ENCODE data around the gene KCNJ5.

Gene KCNJ5

DNA sequence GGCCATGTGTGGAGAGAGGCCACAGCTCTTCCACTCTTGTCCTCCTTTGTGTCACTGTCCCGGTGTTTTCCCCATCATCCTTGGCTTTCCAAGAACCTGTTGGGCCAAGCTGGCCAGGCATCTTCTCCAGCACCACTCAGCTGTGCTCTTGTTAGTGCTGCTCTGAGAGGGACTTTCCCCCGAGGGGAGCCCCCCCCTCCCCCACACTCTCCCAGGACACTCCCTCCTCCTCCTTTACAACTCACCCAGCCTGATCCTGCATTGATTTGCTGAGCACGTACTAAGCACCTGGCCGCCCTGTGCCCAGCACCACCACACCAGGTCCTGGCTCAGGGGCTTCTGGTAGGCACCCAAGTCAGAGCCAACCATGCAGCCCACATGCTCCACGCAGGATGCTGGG, 38.3 kb downstream of the KCNJ5 start:
- CTCF ChIA-PET: interaction anchor here (1.6 kb wide), 1 partner anchor 25 kb away, joined by 3 read pairs; no protein-coding TSS in a partner anchor
- H3K9me3 Mint-ChIP-seq: no peaks in the 10 kb centered on the region
- no peaks in the 10 kb centered on the region for H3K36me3 Mint-ChIP-seq
- H3K4me1 Mint-ChIP-seq: peaks cover 13% of the 10 kb centered on the region
- no peak overlapping the region for H3K27ac Mint-ChIP-seq
- peaks cover 22% of the 10 kb centered on the region for H3K27me3 Mint-ChIP-seq
- no peak overlapping the region for H3K4me3 Mint-ChIP-seq
- DNase-seq: no peak

DNA sequence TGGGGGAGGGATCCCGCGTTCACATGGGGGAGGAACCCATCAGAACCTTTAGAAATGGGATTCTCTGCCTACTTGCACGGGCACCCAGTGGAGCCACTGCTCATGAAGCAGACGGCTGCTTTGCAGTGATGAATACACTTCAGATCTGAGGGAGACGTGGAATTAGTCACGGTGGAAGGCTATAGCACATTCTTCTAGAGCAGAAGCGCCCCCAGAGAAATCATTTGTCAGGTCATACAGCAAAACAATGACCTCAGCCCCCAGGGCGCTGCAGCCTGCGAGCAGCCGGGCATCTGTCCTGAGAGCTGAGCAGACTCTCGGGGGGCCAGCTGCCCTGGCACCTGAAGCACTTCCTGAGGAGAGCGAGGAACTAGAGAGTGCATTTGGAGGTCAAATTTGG, 38.8 kb downstream of the KCNJ5 start:
- no peaks in the 10 kb centered on the region for H3K36me3 Mint-ChIP-seq
- H3K4me3 Mint-ChIP-seq: no peak overlapping the region
- DNase-seq: no peak
- H3K9me3 Mint-ChIP-seq: no peaks in the 10 kb centered on the region
- H3K27ac Mint-ChIP-seq: no peak overlapping the region
- H3K4me1 Mint-ChIP-seq: peaks cover 13% of the 10 kb centered on the region
- H3K27me3 Mint-ChIP-seq: peaks cover 19% of the 10 kb centered on the region
- CTCF ChIA-PET: no interaction called here

DNA sequence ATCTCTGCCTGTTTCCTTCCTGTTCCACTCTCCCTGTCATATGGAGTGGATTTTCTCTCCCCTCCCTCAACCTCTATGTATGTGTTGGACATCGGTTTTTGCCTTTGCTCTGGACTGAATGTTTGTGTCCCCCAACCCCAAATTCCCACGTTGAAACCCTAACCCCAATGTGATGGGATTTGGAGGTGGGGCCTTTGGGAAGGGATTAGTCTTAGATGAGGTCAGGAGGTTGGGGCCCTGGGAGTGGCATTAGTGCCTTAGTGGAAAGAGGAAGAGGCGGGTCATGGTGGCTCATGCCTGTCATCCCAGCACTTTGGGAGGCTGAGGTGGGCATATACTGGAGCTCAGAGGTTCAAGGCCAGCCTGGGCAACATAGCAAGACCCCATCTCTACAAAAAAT, 39.9 kb downstream of the KCNJ5 start:
- peaks cover 16% of the 10 kb centered on the region for H3K27me3 Mint-ChIP-seq
- CTCF ChIA-PET: no interaction called here
- no peak overlapping the region for H3K4me3 Mint-ChIP-seq
- H3K4me1 Mint-ChIP-seq: peaks cover 13% of the 10 kb centered on the region
- no peaks in the 10 kb centered on the region for H3K9me3 Mint-ChIP-seq
- H3K36me3 Mint-ChIP-seq: no peaks in the 10 kb centered on the region
- no peak overlapping the region for H3K27ac Mint-ChIP-seq
- DNase-seq: no peak

DNA sequence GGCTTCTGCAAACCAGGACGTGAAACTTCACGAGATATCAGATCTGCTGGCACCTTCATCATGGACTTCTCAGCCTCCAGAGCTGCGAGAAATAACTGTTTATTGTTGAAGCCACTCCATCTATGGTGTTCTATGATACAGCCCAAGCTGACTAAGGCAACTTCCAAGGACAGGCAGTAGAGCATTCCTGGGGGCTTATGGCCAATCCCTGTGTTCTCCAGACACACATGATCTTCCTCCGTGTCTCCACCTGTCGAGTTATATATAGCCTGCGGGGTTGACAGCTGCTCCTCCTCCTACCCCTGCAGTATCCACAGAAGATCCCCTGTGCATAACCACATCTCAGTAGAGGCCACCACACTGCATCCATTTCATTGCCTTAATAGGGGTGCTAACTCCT, 40.5 kb downstream of the KCNJ5 start:
- no peaks in the 10 kb centered on the region for H3K36me3 Mint-ChIP-seq

DNA sequence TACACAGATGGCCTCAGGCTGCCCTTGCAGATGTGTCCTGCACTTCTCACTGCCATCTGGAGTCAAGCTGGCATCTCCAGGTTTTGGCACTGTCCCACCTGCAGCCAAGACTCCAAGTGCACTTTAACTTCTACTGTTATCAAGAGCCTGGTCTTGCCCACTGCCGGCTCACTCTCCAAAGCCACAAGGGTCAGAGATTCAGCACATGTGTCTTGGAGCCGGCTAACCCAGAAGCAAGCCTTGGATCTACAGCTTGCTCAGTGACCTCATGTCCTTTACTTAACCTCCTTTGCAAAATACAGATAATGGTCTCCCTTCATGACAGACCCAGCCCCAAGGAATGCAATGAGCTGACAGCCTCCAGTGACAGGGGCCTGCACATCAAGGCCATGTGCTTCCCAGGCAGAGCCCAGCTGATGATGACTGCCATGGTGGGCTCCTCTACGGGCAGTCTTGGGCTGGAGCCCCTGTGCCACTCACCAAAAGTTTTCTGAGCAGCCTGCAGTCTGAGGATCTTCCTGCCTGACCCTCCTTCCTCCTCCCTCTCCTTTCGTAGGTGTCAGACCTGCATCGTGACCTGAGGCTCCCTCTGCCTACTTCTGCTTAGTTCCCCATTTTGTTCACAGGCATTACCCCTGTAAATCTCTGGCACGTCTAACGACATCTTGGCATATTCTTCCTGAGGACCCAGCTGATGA, 42.5 kb downstream of the KCNJ5 start:
- Mint-ChIP-seq H3K27ac (no peak overlapping the region), H3K36me3 (no peaks in the 10 kb centered on the region), H3K27me3 (peaks cover 9% of the 10 kb centered on the region), H3K4me1 (peaks cover 6% of the 10 kb centered on the region), H3K4me3 (no peak overlapping the region), H3K9me3 (no peaks in the 10 kb centered on the region)
- DNase-seq: no peak
- CTCF ChIA-PET: no interaction called here

More for the DNA sequence above, 40.5 kb downstream of the KCNJ5 start:
- H3K27me3 Mint-ChIP-seq: peaks cover 12% of the 10 kb centered on the region
- CTCF ChIA-PET: no interaction called here
- H3K9me3 Mint-ChIP-seq: no peaks in the 10 kb centered on the region
- no peak for DNase-seq
- peaks cover 13% of the 10 kb centered on the region for H3K4me1 Mint-ChIP-seq
- H3K27ac Mint-ChIP-seq: no peak overlapping the region
- no peak overlapping the region for H3K4me3 Mint-ChIP-seq

DNA sequence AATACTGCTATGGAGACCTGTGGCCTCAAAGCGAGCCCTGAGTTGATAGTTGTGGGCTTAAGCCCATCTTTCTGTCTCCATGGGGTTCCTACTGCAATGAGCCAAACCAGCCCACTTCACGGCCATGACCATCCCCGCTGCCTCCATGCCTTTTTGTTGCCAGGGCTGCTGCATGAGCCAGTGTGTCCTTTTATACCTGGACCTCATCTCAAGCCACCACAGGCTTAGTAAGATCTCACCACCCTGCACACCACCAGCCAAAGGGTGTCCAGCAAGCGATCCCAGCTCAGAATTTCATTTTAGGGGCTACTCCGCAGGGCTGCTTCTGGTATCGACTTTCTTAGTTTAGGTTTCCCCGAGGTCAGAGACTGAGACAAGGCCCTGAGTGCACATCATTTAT, 43.2 kb downstream of the KCNJ5 start:
- Mint-ChIP-seq H3K9me3 (no peaks in the 10 kb centered on the region), H3K27ac (no peak overlapping the region), H3K4me3 (no peak overlapping the region), H3K27me3 (peaks cover 9% of the 10 kb centered on the region), H3K4me1 (peaks cover 3% of the 10 kb centered on the region), H3K36me3 (no peaks in the 10 kb centered on the region)
- no peak for DNase-seq
- CTCF ChIA-PET: no interaction called here

DNA sequence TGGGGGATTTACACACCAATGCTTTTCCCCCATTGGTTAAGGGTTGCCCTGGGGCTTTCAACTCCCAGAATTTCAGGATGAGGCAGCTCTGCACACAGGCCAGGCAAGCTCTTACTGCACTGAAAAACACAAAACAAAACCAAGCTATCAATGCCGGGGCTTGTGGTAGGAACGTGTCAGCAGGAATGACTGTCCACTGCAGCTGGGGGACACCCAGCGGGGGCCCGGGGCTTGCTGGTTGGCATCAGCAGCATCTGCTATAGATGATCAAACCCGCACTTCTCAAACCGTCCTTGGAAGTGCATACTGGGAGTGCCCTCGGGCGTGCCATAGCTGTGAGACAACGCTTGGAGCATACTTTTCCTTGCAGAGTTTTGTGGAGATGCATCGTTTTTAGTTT, 43.8 kb downstream of the KCNJ5 start:
- CTCF ChIA-PET: interaction anchor here (2.1 kb wide), 1 partner anchor 50 kb away, joined by 5 read pairs; no protein-coding TSS in a partner anchor
- Mint-ChIP-seq H3K4me1 (no peaks in the 10 kb centered on the region), H3K36me3 (no peaks in the 10 kb centered on the region), H3K27me3 (peaks cover 9% of the 10 kb centered on the region), H3K9me3 (no peaks in the 10 kb centered on the region), H3K4me3 (no peak overlapping the region), H3K27ac (no peak overlapping the region)
- no peak for DNase-seq

DNA sequence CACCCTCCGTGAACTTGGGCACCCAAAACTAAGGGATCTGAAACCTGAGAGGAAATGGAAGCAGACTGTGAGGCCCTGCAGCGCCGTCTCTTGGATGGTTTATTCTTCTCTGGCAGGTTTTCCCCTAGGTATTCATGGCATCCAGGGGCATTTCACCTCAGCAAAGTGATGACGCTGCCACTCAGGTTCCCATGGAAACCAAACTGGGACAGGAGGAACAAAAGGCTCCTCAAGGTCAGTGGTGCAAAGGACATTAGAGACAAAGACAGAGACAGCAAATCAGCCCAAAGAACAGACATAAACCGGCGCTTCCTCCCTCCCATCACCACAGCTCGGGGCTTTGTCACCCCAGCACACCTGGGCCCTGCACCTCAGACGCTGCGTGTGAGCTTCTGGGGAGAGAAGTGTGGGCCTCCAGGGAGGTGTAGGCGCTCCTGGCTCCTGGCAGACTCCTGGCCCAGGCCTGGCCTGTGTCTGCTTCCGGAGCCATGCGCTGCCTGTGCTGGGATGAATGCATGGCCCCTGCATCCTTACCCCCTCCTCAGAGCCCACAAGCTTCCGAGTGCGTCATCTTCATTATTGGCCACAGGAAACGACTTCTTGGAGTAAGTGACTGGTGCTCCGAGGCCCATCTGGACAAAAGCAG, 45.6 kb downstream of the KCNJ5 start:
- Mint-ChIP-seq H3K9me3 (no peaks in the 10 kb centered on the region), H3K27ac (no peak overlapping the region), H3K27me3 (peaks cover 8% of the 10 kb centered on the region), H3K36me3 (no peaks in the 10 kb centered on the region), H3K4me3 (no peak overlapping the region), H3K4me1 (no peaks in the 10 kb centered on the region)
- no peak for DNase-seq
- CTCF ChIA-PET: interaction anchor here (2.1 kb wide), 1 partner anchor 51 kb away, joined by 5 read pairs; no protein-coding TSS in a partner anchor

DNA sequence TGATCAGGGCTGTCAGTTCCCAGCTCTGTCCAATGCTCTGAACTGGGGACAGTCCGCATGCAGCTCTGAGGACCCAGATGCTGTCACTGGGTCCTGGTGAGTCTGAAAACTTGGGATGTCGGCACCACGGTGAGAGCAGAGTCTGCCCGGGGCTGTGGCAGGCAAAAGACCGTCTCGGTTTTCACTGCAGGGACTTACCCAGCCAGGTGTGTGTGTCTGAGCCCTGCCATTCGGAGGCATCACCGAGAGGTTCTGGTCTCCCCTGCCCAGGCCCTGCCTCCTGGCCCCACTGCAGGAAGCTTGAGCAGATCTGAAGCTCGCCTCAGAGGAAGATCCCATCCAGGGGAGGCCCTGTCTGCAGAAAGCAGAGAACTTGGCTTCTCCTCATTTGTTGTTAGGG, 46.3 kb downstream of the KCNJ5 start:
- H3K4me3 Mint-ChIP-seq: no peak overlapping the region
- H3K27ac Mint-ChIP-seq: no peak overlapping the region
- CTCF ChIA-PET: interaction anchor here (1.5 kb wide), 2 partner anchors 11 to 52 kb away, joined by 4 to 5 read pairs; no protein-coding TSS in a partner anchor
- no peaks in the 10 kb centered on the region for H3K36me3 Mint-ChIP-seq
- H3K27me3 Mint-ChIP-seq: peaks cover 8% of the 10 kb centered on the region
- DNase-seq: no peak
- H3K9me3 Mint-ChIP-seq: no peaks in the 10 kb centered on the region
- no peaks in the 10 kb centered on the region for H3K4me1 Mint-ChIP-seq

DNA sequence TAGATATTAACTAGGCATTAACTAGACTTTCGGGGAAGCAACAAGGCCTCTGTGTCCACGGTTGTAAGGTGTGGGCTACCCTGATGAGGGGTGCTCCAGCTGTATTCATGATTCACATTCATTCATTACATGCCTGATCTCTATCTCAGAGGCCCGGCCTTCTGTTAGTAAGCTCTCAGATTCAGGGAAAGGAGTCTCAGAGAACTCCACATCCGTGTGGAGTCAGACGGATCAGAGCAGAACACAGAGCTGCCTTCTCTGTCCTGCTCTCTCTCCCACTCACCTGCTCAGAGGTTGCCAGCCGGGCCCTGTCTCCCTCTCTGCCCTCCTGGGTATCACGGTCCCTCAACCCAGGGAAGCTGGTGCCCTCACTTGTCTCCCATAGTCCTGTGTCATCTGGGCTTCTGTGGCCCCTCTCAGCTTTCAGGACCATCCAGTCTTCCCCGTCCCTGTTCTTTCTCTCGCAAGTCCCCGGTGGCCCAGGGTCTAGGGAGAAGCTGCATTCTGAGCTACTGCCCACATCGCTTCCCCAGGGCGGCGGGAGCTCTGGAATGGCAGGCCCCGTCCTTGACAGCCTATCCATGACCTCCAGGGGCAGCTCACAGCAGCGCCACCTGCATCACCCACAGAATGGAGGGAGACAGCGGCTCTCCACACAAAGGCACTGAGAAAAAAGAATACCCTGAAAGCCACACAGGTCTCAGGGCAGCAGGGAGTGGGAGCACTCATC, 47.2 kb downstream of the KCNJ5 start:
- Mint-ChIP-seq H3K27me3 (peaks cover 9% of the 10 kb centered on the region), H3K4me3 (no peak overlapping the region), H3K36me3 (no peaks in the 10 kb centered on the region), H3K4me1 (no peaks in the 10 kb centered on the region), H3K27ac (no peak overlapping the region), H3K9me3 (no peaks in the 10 kb centered on the region)
- no peak for DNase-seq
- CTCF ChIA-PET: interaction anchor here (1.5 kb wide), 2 partner anchors 11 to 53 kb away, joined by 4 to 5 read pairs; no protein-coding TSS in a partner anchor

DNA sequence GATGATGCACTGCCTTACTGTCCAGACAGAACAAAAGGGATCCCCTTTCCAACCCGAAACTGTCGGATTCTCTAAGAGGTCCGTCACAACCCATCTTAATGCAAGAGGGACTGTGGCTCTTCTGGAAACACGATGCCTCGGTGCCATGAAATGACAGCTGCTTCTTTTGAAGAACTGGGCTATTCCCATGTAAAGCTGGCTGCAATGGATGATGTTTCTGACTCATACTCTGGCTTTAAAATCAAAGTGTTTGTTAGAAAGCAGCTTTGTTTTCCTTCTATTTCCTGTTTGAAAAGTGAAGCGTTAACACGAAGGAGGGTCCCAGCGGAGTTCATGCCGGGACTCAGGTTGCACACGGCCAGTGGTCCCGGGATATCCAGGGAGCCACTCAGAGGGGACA, 48.4 kb downstream of the KCNJ5 start:
- Mint-ChIP-seq H3K27ac (no peak overlapping the region), H3K9me3 (no peaks in the 10 kb centered on the region), H3K27me3 (peaks cover 12% of the 10 kb centered on the region), H3K36me3 (no peaks in the 10 kb centered on the region), H3K4me3 (no peak overlapping the region), H3K4me1 (no peaks in the 10 kb centered on the region)
- CTCF ChIA-PET: interaction anchor here (0.8 to 2.6 kb wide), 3 partner anchors 17 to 55 kb away, joined by 3 to 9 read pairs (median 3); no protein-coding TSS in a partner anchor
- DNase-seq: no peak

DNA sequence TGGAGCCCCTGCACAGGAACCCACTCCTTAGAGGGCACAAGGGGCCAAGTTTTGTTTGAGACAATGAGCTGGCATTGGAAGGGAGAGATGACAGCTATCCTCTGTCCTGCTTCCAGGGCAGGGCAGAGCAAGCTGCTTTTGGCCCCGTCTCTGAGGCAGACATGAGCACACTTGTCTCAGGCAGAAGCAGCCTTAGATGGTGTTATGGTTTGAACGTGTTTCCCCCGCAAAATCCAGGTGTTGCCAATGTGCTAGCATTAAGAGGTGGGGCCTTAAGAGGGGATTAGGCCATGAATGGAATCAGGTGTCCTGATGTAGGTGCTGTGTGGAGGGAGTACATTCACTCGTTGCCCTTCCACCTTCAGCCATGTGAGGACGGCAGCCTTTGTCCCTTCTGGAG, 49.0 kb downstream of the KCNJ5 start:
- Mint-ChIP-seq H3K4me3 (no peak overlapping the region), H3K9me3 (no peaks in the 10 kb centered on the region), H3K27me3 (peaks cover 12% of the 10 kb centered on the region), H3K27ac (no peak overlapping the region), H3K4me1 (no peaks in the 10 kb centered on the region), H3K36me3 (no peaks in the 10 kb centered on the region)
- DNase-seq: no peak
- CTCF ChIA-PET: interaction anchor here (0.8 to 2.6 kb wide), 3 partner anchors 16 to 55 kb away, joined by 3 to 9 read pairs (median 3); no protein-coding TSS in a partner anchor

DNA sequence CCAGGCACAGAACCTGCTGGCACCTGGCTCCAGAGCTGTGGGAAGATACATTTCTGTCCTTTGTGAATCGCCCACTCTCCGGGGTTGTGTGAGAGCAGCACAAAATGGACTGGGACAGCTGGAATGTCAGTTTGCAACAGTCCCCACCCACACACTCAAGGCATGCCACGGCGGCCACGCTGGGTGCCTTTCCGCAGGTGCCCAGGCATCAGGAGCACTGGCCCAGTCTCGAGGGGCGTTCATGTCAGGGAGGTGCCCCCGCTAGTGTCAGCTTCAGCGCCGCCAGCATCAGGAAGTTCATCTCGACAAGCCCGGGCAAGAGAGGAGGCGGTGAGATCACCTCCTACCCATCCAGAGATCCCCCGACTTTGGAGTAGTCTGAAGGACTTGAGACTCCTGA, 49.4 kb downstream of the KCNJ5 start:
- H3K36me3 Mint-ChIP-seq: no peaks in the 10 kb centered on the region

DNA sequence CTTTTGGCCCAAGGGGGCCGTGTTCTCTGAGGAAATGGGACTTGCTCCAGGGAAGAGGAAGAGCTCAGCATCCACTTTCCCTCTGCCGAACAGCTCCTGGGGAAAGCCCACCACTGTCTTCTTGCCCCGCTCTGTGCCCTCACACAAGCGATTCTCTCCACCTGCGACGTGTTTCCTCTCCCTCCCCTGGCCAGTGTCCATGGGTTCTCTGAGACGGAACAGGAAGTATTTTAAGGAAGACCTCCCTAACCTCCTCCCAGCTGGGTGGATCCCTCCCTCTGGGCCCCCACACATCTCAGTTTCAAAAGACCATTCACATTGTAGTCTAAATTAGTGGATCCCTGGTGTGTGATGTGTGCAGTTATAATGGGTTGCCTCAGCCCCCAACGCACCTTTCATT, 50.0 kb downstream of the KCNJ5 start:
- no peaks in the 10 kb centered on the region for H3K4me1 Mint-ChIP-seq
- peaks cover 19% of the 10 kb centered on the region for H3K27me3 Mint-ChIP-seq
- H3K36me3 Mint-ChIP-seq: no peaks in the 10 kb centered on the region
- no peaks in the 10 kb centered on the region for H3K9me3 Mint-ChIP-seq
- CTCF ChIA-PET: interaction anchor here (2.6 kb wide), 1 partner anchor 15 kb away, joined by 9 read pairs; no protein-coding TSS in a partner anchor
- H3K4me3 Mint-ChIP-seq: no peak overlapping the region
- H3K27ac Mint-ChIP-seq: no peak overlapping the region
- DNase-seq: no peak

More for the DNA sequence above, 49.4 kb downstream of the KCNJ5 start:
- no peaks in the 10 kb centered on the region for H3K9me3 Mint-ChIP-seq
- H3K27me3 Mint-ChIP-seq: peaks cover 14% of the 10 kb centered on the region
- CTCF ChIA-PET: interaction anchor here (2.6 kb wide), 1 partner anchor 16 kb away, joined by 9 read pairs; no protein-coding TSS in a partner anchor
- no peak overlapping the region for H3K27ac Mint-ChIP-seq
- DNase-seq: no peak
- no peaks in the 10 kb centered on the region for H3K4me1 Mint-ChIP-seq
- H3K4me3 Mint-ChIP-seq: no peak overlapping the region

Measured in activated naive CD4-positive, alpha-beta T cell treated with anti-CD3 and anti-CD28 coated beads, Interleukin-2, amount 10 ng/mL, durations not matched to agents 7 days and 5 days (primary cell).